Keratinocyte (primary cell): ENCODE measurements around the gene SVOP. TPM values are rescaled to one million over a fixed set of nuclear protein-coding genes. Genes with fewer than 3 reads are reported as not detected.

Experiments used
- DNase-seq: peaks from one replicate; pipeline ENCODE4 v3.0.0-alpha.2; 2011; ENCODE audit warnings: low read depth, missing footprints, low spot score
- FAIRE-seq: peaks from 2 replicates; lab custom pipeline; 2011; peaks lifted over from hg19 to GRCh38; lab: Jason Lieb, UNC
- H2AFZ ChIP-seq: 2 replicates; pipeline ENCODE4 v1.6.0; 2012; ENCODE audit warnings: low read length, control low read depth, inconsistent platforms; ENCODE audit not compliant: control insufficient read depth
- H3K27ac ChIP-seq: 2 replicates; pipeline ENCODE4 v1.5.1; 2011; ENCODE audit warnings: low read length; ENCODE audit not compliant: control insufficient read depth, insufficient read depth
- H3K27me3 ChIP-seq: 3 replicates; pipeline ENCODE4 v1.6.0; 2011; ENCODE audit warnings: low read length; ENCODE audit not compliant: control insufficient read depth, insufficient read depth; ENCODE audit errors: extremely low read depth
- H3K36me3 ChIP-seq, 2 experiments: 2 replicates in 1 of 2; 3 replicates in 1 of 2; pipeline ENCODE4 v1.5.1; 2011; ENCODE audit warnings: low read length in 2 of 2, mild to moderate bottlenecking in 1 of 2; ENCODE audit not compliant: control insufficient read depth in 2 of 2, insufficient read depth in 2 of 2; ENCODE audit errors: extremely low read depth in 1 of 2
- H3K4me1 ChIP-seq: 3 replicates; pipeline ENCODE4 v1.5.1; 2011; ENCODE audit warnings: low read length; ENCODE audit not compliant: control insufficient read depth, insufficient read depth; ENCODE audit errors: extremely low read depth
- H3K4me2 ChIP-seq: 3 replicates; pipeline ENCODE4 v1.6.0; 2011; ENCODE audit warnings: low read depth, low read length; ENCODE audit not compliant: control insufficient read depth, insufficient read depth; ENCODE audit errors: extremely low read depth
- H3K4me3 ChIP-seq, 3 experiments: fragments of 200-600 bp in 1 of 3; sonication (generic) in 1 of 3; 2 replicates in 2 of 3; 3 replicates in 1 of 3; pipeline ENCODE4 v1.5.1; 2011 to 2016; ENCODE audit warnings: low read length in 3 of 3, mild to moderate bottlenecking in 3 of 3, control low read depth in 2 of 3, inconsistent platforms in 1 of 3, low read depth in 1 of 3, mixed read lengths in 1 of 3, mixed run types in 1 of 3, moderate library complexity in 1 of 3; ENCODE audit not compliant: control insufficient read depth in 2 of 3, insufficient read depth in 2 of 3; ENCODE audit errors: extremely low read depth in 1 of 3
- H3K79me2 ChIP-seq: 2 replicates; pipeline ENCODE4 v1.6.0; 2012; ENCODE audit warnings: low read length; ENCODE audit not compliant: control insufficient read depth, insufficient read depth
- H3K9ac ChIP-seq: 3 replicates; pipeline ENCODE4 v1.6.0; 2011; ENCODE audit warnings: low read length; ENCODE audit not compliant: control insufficient read depth, insufficient read depth; ENCODE audit errors: extremely low read depth
- H3K9me1 ChIP-seq: 3 replicates; pipeline ENCODE4 v1.6.0; 2011; ENCODE audit warnings: low read length; ENCODE audit not compliant: control insufficient read depth, insufficient read depth; ENCODE audit errors: extremely low read depth
- H3K9me3 ChIP-seq: 2 replicates; pipeline ENCODE4 v1.5.1; 2012; ENCODE audit warnings: low read depth, low read length; ENCODE audit not compliant: control insufficient read depth
- H4K20me1 ChIP-seq: 3 replicates; pipeline ENCODE4 v1.6.0; 2011; ENCODE audit warnings: low read length; ENCODE audit not compliant: control insufficient read depth, insufficient read depth; ENCODE audit errors: extremely low read depth
- CTCF ChIP-seq, 3 experiments: IDR thresholded peaks in 1 of 3; conservative IDR thresholded peaks in 1 of 3; optimal IDR thresholded peaks in 1 of 3; 2 replicates in 2 of 3; 3 replicates in 1 of 3; pipeline versions ENCODE3 to v1.5.1; 2011; ENCODE audit warnings: low read length in 3 of 3, mild to moderate bottlenecking in 3 of 3, moderate library complexity in 2 of 3, control low read depth in 1 of 3, inconsistent platforms in 1 of 3; ENCODE audit not compliant: insufficient read depth in 2 of 3; ENCODE audit errors: extremely low read depth in 1 of 3
- EZH2 ChIP-seq: IDR thresholded peaks from one replicate; pipeline ENCODE4 v1.6.1; 2012; ENCODE audit warnings: inconsistent platforms, mild to moderate bottlenecking, low read length, moderate library complexity
- dilution Hi-C: fragments of 300-500 bp; cut with MboI; formaldehyde crosslinking; loops from one replicate; pipeline ENCODE4 v1.7.0; 2020; ENCODE audit warnings: low sequenced_read_pairs; ENCODE audit not compliant: extremely low pct_ligation_motif_present
- polyA plus RNA-seq, 5 experiments: library from polyadenylated mRNA; depleted of rRNA in 3 of 5; stranded (reverse) in 3 of 5; stranded (forward) in 1 of 5; unstranded in 1 of 5; fragments of >200 nt; gene quantifications; 1 replicate in 1 of 5; 2 replicates in 3 of 5; 3 replicates in 1 of 5; pipeline versions ENCODE4 v1.2.1 to v1.2.3, GENCODE V29; 2011 to 2012; ENCODE audit warnings: missing spikeins in 2 of 5, low read depth in 1 of 5, low replicate concordance in 1 of 5

SVOP gene
- polyA plus RNA-seq, 1 donor (not counting 4 experiments of a cell fraction or from before 2014, with no cell fraction given): not detected

GRCh38 chr12:109036975-109037374 is 16.1 kb upstream of the SVOP start:
- Histone ChIP-seq H3K27ac (no peak overlapping the region), H3K79me2 (no peaks in the 10 kb centered on the region), H3K27me3 (no peaks in the 10 kb centered on the region), H3K9me1 (no peaks in the 10 kb centered on the region), H2AFZ (no peak overlapping the region), H3K36me3 (no peaks in the 10 kb centered on the region), H3K9ac (no peak overlapping the region), H3K4me1 (no peaks in the 10 kb centered on the region), H3K4me2 (no peak overlapping the region), H3K4me3 (no peak overlapping the region), H3K9me3 (peaks cover 2% of the 10 kb centered on the region), H4K20me1 (no peaks in the 10 kb centered on the region)
- DNase-seq (no peak), FAIRE-seq (no peak)
- no peak for TF ChIP-seq EZH2
- TF ChIP-seq CTCF (optimal IDR thresholded peaks at IDR 0.05 in 1 of 3, IDR thresholded peaks at IDR 0.05 in 1 of 3, conservative IDR thresholded peaks at IDR 0.05 in 1 of 3; ENCODE audit: extremely low read depth in 1 of 3, insufficient read depth in 2 of 3, low read length in 3 of 3): no peak
- dilution Hi-C loops: no loop called here

- dilution Hi-C loops: no loop called here
- FAIRE-seq: no peak
- H3K36me3 ChIP-seq: no peaks in the 10 kb centered on the region
- H3K4me3 ChIP-seq: no peak overlapping the region
- H2AFZ ChIP-seq: no peak overlapping the region
- no peak for TF ChIP-seq CTCF (optimal IDR thresholded peaks at IDR 0.05 in 1 of 3, IDR thresholded peaks at IDR 0.05 in 1 of 3, conservative IDR thresholded peaks at IDR 0.05 in 1 of 3; ENCODE audit: extremely low read depth in 1 of 3, insufficient read depth in 2 of 3, low read length in 3 of 3)
- TF ChIP-seq EZH2: no peak
- H3K4me2 ChIP-seq: no peak overlapping the region
- no peak for DNase-seq
- no peak overlapping the region for H3K9ac ChIP-seq
- H3K79me2 ChIP-seq: no peaks in the 10 kb centered on the region
- no peaks in the 10 kb centered on the region for H4K20me1 ChIP-seq
- H3K9me1 ChIP-seq: no peaks in the 10 kb centered on the region
- H3K27ac ChIP-seq: no peak overlapping the region
- H3K27me3 ChIP-seq: no peaks in the 10 kb centered on the region
- H3K9me3 ChIP-seq: no peaks in the 10 kb centered on the region
- no peaks in the 10 kb centered on the region for H3K4me1 ChIP-seq
Observed at GRCh38 chr12:109033239-109034196, 12.7 kb upstream of the SVOP start.
